ENCODE data around the gene CAP1. TPM values are rescaled to one million over a fixed set of nuclear protein-coding genes. Genes with fewer than 3 reads are reported as not detected.
A peak's percentile ranks its signal among the peaks of the same experiment; 100 is the strongest.

CAP1 gene
- total and polyA plus RNA-seq, 9 of the 15 experiments (the other 6 are each of a cell fraction or from before 2014, with no cell fraction given): 230 to 658 (median 281) TPM

DNA sequence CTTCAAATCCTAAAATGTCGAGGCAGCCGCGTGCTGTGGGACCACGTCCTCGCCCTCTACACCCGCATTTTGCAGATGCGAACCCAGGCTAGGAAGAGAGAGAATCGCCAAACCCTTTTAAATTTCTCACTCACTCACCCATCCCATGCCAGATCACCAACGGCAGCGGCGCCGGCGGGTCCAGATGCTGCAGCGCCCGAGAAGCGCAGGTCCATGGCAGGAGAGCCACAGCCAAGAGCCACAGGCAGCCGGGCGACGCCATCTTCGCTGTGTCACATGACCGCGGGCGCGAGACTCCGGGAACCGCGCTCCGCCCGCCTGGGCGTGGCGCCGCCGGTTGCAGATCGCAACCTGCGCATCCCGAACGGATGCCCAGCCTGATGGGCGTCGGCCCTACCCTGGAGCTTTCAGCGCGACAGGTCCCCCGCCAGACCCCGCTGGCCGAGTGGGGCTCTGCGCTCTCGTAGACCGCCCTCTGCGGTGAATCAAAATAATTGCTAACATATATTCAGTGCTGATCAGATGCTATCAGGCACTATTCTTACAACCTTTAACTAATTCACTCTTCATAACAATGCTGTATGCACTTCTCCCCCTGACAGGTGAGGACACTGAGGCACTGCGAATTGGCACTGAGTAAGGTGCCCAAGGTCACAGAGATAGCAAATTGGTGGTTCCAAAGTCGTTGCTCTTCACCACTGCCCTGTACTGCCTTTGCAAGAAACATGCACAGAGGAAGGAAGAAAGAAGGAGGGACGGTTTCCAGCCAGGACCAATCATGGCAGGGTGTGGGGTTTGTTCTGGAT lies 56.7 kb downstream of the CAP1 start, which contains the start of gene PPT1 (continued):
- TF ChIP-seq, protein P1, sequence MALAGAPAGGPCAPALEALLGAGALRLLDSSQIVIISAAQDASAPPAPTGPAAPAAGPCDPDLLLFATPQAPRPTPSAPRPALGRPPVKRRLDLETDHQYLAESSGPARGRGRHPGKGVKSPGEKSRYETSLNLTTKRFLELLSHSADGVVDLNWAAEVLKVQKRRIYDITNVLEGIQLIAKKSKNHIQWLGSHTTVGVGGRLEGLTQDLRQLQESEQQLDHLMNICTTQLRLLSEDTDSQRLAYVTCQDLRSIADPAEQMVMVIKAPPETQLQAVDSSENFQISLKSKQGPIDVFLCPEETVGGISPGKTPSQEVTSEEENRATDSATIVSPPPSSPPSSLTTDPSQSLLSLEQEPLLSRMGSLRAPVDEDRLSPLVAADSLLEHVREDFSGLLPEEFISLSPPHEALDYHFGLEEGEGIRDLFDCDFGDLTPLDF (CRISPR knock-in tag; IDR thresholded peaks at IDR 0.05): peak; percentile 97
- TF ChIP-seq, protein P2, sequence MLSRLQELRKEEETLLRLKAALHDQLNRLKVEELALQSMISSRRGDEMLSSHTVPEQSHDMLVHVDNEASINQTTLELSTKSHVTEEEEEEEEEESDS (CRISPR knock-in tag; IDR thresholded peaks at IDR 0.05): no peak
- TF ChIP-seq MTA3 (IDR thresholded peaks at IDR 0.05; ENCODE audit: borderline replicate concordance) (peak; percentile 63; the same call in 1 of the 2 replicates), CBFA2T2 (conservative IDR thresholded peaks at IDR 0.05) (peak; percentile 78), ZNF785 (CRISPR knock-in tag; IDR thresholded peaks at IDR 0.05) (no peak), MEIS2 (IDR thresholded peaks at IDR 0.05; ENCODE audit: partially characterized antibody) (peak; percentile 7), NR2C2 (CRISPR knock-in tag; IDR thresholded peaks at IDR 0.05) (peak; percentile 87), NR2C2 (tag; IDR thresholded peaks at IDR 0.05) (no peak; the same call in 1 of the 2 replicates), FOXJ3 (CRISPR knock-in tag; IDR thresholded peaks at IDR 0.05) (no peak), PCBP2 (IDR thresholded peaks at IDR 0.05; ENCODE audit: low read depth, low read length, poor library complexity, severe bottlenecking) (no peak), SUPT5H (IDR thresholded peaks at IDR 0.05) (peak; percentile 80), FOXK1 (CRISPR knock-in tag; IDR thresholded peaks at IDR 0.05; ENCODE audit: borderline replicate concordance) (peak; percentile 100), JUN (IDR thresholded peaks at IDR 0.05; ENCODE audit: borderline replicate concordance, low read depth, low read length) (no peak; the same call in 1 of the 2 replicates), JUN (CRISPR knock-in tag; IDR thresholded peaks at IDR 0.05; ENCODE audit: borderline replicate concordance) (peak; percentile 94; the same call in 1 of the 2 replicates)
- TF ChIP-seq, protein P3, sequence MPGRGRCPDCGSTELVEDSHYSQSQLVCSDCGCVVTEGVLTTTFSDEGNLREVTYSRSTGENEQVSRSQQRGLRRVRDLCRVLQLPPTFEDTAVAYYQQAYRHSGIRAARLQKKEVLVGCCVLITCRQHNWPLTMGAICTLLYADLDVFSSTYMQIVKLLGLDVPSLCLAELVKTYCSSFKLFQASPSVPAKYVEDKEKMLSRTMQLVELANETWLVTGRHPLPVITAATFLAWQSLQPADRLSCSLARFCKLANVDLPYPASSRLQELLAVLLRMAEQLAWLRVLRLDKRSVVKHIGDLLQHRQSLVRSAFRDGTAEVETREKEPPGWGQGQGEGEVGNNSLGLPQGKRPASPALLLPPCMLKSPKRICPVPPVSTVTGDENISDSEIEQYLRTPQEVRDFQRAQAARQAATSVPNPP (IDR thresholded peaks at IDR 0.05; ENCODE audit: borderline replicate concordance, insufficient read depth, insufficient read length): no peak
- TF ChIP-seq, protein P4, sequence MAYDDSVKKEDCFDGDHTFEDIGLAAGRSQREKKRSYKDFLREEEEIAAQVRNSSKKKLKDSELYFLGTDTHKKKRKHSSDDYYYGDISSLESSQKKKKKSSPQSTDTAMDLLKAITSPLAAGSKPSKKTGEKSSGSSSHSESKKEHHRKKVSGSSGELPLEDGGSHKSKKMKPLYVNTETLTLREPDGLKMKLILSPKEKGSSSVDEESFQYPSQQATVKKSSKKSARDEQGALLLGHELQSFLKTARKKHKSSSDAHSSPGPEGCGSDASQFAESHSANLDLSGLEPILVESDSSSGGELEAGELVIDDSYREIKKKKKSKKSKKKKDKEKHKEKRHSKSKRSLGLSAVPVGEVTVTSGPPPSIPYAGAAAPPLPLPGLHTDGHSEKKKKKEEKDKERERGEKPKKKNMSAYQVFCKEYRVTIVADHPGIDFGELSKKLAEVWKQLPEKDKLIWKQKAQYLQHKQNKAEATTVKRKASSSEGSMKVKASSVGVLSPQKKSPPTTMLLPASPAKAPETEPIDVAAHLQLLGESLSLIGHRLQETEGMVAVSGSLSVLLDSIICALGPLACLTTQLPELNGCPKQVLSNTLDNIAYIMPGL (CRISPR knock-in tag; IDR thresholded peaks at IDR 0.05): peak; percentile 98
- TF ChIP-seq, protein P5, sequence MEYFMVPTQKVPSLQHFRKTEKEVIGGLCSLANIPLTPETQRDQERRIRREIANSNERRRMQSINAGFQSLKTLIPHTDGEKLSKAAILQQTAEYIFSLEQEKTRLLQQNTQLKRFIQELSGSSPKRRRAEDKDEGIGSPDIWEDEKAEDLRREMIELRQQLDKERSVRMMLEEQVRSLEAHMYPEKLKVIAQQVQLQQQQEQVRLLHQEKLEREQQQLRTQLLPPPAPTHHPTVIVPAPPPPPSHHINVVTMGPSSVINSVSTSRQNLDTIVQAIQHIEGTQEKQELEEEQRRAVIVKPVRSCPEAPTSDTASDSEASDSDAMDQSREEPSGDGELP (CRISPR knock-in tag; IDR thresholded peaks at IDR 0.05; ENCODE audit: borderline replicate concordance): peak; percentile 93
- TF ChIP-seq, protein P6, sequence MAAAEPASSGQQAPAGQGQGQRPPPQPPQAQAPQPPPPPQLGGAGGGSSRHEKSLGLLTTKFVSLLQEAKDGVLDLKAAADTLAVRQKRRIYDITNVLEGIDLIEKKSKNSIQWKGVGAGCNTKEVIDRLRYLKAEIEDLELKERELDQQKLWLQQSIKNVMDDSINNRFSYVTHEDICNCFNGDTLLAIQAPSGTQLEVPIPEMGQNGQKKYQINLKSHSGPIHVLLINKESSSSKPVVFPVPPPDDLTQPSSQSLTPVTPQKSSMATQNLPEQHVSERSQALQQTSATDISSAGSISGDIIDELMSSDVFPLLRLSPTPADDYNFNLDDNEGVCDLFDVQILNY (CRISPR knock-in tag; IDR thresholded peaks at IDR 0.05): peak; percentile 99
- TF ChIP-seq, protein P7, sequence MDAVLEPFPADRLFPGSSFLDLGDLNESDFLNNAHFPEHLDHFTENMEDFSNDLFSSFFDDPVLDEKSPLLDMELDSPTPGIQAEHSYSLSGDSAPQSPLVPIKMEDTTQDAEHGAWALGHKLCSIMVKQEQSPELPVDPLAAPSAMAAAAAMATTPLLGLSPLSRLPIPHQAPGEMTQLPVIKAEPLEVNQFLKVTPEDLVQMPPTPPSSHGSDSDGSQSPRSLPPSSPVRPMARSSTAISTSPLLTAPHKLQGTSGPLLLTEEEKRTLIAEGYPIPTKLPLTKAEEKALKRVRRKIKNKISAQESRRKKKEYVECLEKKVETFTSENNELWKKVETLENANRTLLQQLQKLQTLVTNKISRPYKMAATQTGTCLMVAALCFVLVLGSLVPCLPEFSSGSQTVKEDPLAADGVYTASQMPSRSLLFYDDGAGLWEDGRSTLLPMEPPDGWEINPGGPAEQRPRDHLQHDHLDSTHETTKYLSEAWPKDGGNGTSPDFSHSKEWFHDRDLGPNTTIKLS (IDR thresholded peaks at IDR 0.05; ENCODE audit: borderline replicate concordance, low read depth): peak; percentile 74; the same call in 1 of the 2 replicates
